Upper lobe of left lung (tissue), 6 donors: ENCODE data around the gene ZNF76. TPM values are rescaled to one million over a fixed set of nuclear protein-coding genes. Genes with fewer than 3 reads are reported as not detected.

Source experiments
- ATAC-seq, 2 donors: fragments of 200-7000 bp; cut with Tn5 transposase; one replicate each; pipeline ENCODE4 v1.9.1; 2022; ENCODE audit warnings: mild to moderate bottlenecking in 2 of 2, moderate library complexity in 2 of 2; ENCODE audit not compliant: low FRiP score in 2 of 2
- DNase-seq, 2 donors: peaks; one replicate each; pipeline ENCODE4 v3.0.0-alpha.2; 2019 to 2020
- H3K27ac ChIP-seq, 4 donors: fragments of 200-600 bp; sonication (generic); one replicate each; pipeline ENCODE4 v1.5.1; 2016 to 2019
- H3K27me3 ChIP-seq, 4 donors: fragments of 200-600 bp; sonication (generic); one replicate each; pipeline ENCODE4 v1.5.1; 2017 to 2019
- H3K36me3 ChIP-seq, 4 donors: fragments of 200-600 bp; sonication (generic); one replicate each; pipeline ENCODE4 v1.5.1; 2016 to 2019
- H3K4me1 ChIP-seq, 4 donors: fragments of 200-600 bp; sonication (generic); one replicate each; pipeline ENCODE4 v1.5.1; 2018 to 2019
- H3K4me3 ChIP-seq, 4 donors: fragments of 200-600 bp; sonication (generic); one replicate each; pipeline ENCODE4 v1.5.1; 2017 to 2019; ENCODE audit warnings: mild to moderate bottlenecking in 2 of 4, moderate library complexity in 1 of 4
- H3K9me3 ChIP-seq, 4 donors: fragments of 200-600 bp; sonication (generic); one replicate each; pipeline ENCODE4 v1.5.1; 2018 to 2019
- EP300 ChIP-seq, 4 donors: sonication (generic); formaldehyde crosslinking; IDR thresholded peaks; one replicate each; pipeline ENCODE4 v1.5.1; 2017; ENCODE audit warnings: antibody characterized with exemption in 4 of 4, control low read depth in 2 of 4
- POLR2A ChIP-seq, 4 donors: fragments of 450-650 bp; IDR thresholded peaks; one replicate each; pipeline ENCODE4 v1.5.1; 2016 to 2017; ENCODE audit warnings: antibody characterized with exemption in 4 of 4, mild to moderate bottlenecking in 2 of 4
- POLR2AphosphoS5 ChIP-seq, 2 donors: sonication (generic); formaldehyde crosslinking; IDR thresholded peaks; one replicate each; pipeline ENCODE4 v1.5.1; 2017; ENCODE audit warnings: antibody characterized with exemption in 2 of 2
- WGBS, 2 donors: methylation state at CpG; one replicate each; pipeline ENCODE4 v1.1.5; 2017 to 2018; 5-methylcytosine and 5-hydroxymethylcytosine counted together
- total RNA-seq, 6 donors: library from RNA; depleted of rRNA in 4 of 6; stranded (reverse); fragments of >200 nt in 4 of 6; gene quantifications; one replicate each; pipeline versions ENCODE4 v1.1.0 to v1.2.1, GENCODE V29; 2016 to 2021
- TF ChIP-seq, protein P1 (sequence below), 6 experiments: fragments of 450-650 bp in 4 of 6; fragments of 200-600 bp in 2 of 6; sonication (generic) in 2 of 6; IDR thresholded peaks; one replicate each; pipeline ENCODE4 v1.5.1; 2016 to 2019; ENCODE audit warnings: antibody characterized with exemption in 6 of 6
- donor health status: DM: no; HTN: no; CAD: no; lungs with moderate emphysema.
- donor health status: DM: no; HTN: yes; CAD: no; lungs with severe emphysema.

The ZNF76 gene
- total RNA-seq, 6 donors from 2014 or later = 26.8 to 242 (median 38.1) TPM

DNA sequence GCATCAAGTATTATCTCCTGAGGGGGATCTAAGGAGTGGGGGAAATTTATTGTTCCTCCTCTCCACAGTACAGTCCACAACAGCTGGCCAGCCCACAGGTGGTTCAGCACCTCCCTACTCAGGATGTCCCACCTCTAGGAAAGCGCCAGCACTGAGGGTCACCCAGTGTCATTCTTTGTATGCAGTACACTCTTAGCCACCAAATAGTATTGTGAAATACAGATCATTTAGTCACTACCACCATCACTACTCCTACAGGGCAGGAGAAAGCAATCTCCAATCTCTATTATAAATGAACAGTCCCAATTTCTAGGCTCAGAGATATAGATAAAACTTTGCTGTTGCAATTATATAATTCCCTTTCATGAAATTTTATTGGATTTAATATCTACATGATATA, 6.3 kb upstream of the ZNF76 start:
- ATAC-seq (no peak), DNase-seq (no peak)
- Histone ChIP-seq H3K27me3 (no peaks in the 10 kb centered on the region), H3K4me3 (no peak overlapping the region), H3K27ac (no peak overlapping the region), H3K36me3 (no peaks in the 10 kb centered on the region), H3K9me3 (no peaks in the 10 kb centered on the region), H3K4me1 (peaks cover 3 to 9% (median 6%) of the 10 kb centered on the region in 4 donors)
- WGBS, 2 donors = 95 to 100% methylated on average over 1 of the region's 1 CpG
- TF ChIP-seq POLR2AphosphoS5 (IDR thresholded peaks at IDR 0.05) = no peak
- TF ChIP-seq, protein P1, sequence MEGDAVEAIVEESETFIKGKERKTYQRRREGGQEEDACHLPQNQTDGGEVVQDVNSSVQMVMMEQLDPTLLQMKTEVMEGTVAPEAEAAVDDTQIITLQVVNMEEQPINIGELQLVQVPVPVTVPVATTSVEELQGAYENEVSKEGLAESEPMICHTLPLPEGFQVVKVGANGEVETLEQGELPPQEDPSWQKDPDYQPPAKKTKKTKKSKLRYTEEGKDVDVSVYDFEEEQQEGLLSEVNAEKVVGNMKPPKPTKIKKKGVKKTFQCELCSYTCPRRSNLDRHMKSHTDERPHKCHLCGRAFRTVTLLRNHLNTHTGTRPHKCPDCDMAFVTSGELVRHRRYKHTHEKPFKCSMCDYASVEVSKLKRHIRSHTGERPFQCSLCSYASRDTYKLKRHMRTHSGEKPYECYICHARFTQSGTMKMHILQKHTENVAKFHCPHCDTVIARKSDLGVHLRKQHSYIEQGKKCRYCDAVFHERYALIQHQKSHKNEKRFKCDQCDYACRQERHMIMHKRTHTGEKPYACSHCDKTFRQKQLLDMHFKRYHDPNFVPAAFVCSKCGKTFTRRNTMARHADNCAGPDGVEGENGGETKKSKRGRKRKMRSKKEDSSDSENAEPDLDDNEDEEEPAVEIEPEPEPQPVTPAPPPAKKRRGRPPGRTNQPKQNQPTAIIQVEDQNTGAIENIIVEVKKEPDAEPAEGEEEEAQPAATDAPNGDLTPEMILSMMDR (IDR thresholded peaks at IDR 0.05) = no peak
- TF ChIP-seq POLR2A (IDR thresholded peaks at IDR 0.05) = no peak
- no peak for TF ChIP-seq EP300 (IDR thresholded peaks at IDR 0.05)

GRCh38 chr6:35258336-35258735, 1.2 kb upstream of the ZNF76 start:
- Histone ChIP-seq H3K4me3 (peak overlapping the region in 3 of 4 donors; percentile 71 to 93 (median 86)), H3K27ac (peak overlapping the region in 3 of 4 donors; percentile 94 to 98 (median 97)), H3K4me1 (peaks cover 10 to 28% (median 21%) of the 10 kb centered on the region in 4 donors), H3K9me3 (no peaks in the 10 kb centered on the region), H3K36me3 (no peaks in the 10 kb centered on the region), H3K27me3 (no peaks in the 10 kb centered on the region)
- 56 to 59% methylated on average over 7 of the region's 7 CpGs for WGBS, 2 donors
- TF ChIP-seq, protein P1 (IDR thresholded peaks at IDR 0.05) = no peak
- no peak for TF ChIP-seq POLR2AphosphoS5 (IDR thresholded peaks at IDR 0.05)
- TF ChIP-seq POLR2A (IDR thresholded peaks at IDR 0.05) = no peak
- DNase-seq = no peak
- no peak for ATAC-seq

DNA sequence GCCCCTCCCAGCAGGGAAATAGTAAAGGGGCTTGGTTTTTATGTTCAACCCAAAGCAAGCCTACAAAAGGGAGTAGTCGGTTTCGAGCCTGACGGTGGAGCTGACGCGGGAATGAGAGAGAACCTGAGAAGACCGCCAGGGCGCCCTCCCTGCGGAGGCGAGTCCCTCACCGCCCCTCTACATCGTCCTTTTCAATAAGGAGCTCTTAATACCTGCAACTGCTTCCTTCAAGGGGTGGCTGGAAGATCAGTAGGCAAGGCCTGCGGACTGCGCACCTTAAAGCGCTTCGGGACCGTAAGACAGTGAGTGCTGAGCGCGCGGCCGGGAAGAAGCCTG, 709 bp upstream of the ZNF76 start:
- Histone ChIP-seq H3K4me1 (peaks cover 10 to 33% (median 23%) of the 10 kb centered on the region in 4 donors), H3K27ac (peak overlapping the region; percentile 94 to 98 (median 96)), H3K4me3 (peak overlapping the region; percentile 55 to 93 (median 78)), H3K27me3 (no peaks in the 10 kb centered on the region), H3K9me3 (no peaks in the 10 kb centered on the region), H3K36me3 (no peaks in the 10 kb centered on the region)
- ATAC-seq (peak in 1 of 2 donors; percentile 23), DNase-seq (no peak)
- 0 to 1% methylated on average over 20 of the region's 20 CpGs for WGBS, 2 donors
- TF ChIP-seq, protein P1 (IDR thresholded peaks at IDR 0.05) = no peak
- no peak for TF ChIP-seq POLR2AphosphoS5 (IDR thresholded peaks at IDR 0.05)
- no peak for TF ChIP-seq POLR2A (IDR thresholded peaks at IDR 0.05)
- no peak for TF ChIP-seq EP300 (IDR thresholded peaks at IDR 0.05)

DNA sequence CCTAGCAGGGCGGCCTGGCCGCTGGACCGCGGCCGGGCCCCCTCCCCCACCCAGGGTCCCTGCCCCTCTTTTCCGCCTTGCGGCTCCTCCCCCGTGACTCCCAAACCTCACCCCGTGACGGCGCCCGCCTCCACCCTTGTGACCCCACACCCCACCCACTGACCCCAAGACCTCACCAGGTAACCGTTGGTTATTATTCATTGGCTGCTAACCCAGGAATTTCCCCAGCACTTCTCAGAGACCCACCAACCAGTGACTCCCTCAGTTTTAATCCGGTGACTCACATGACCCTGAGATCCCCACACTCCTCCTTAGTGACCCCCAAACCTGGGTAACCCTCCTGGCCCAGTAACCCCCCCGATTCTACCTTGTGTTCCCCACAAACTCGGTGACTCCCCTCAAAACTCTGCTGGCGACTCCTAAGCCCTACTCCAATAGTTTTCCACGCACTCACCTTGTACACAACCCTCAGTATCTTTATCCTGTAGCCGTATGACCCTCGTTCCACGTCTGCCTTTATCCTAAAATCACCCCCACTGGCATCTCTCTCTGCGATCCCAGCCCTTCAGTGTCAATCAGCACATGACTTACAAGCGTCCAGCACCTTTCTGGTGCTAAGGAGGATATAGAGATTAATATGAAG, 534 bp downstream of the ZNF76 start:
- TF ChIP-seq POLR2AphosphoS5 (IDR thresholded peaks at IDR 0.05) (no peak), EP300 (IDR thresholded peaks at IDR 0.05) (no peak), POLR2A (IDR thresholded peaks at IDR 0.05) (no peak)
- TF ChIP-seq, protein P1 (IDR thresholded peaks at IDR 0.05) = no peak
- WGBS, 2 donors = 8 to 11% methylated on average over 9 to 15 of the region's 23 CpGs

More for the DNA sequence above, 534 bp downstream of the ZNF76 start:
- Histone ChIP-seq H3K36me3 (no peaks in the 10 kb centered on the region), H3K27ac (peak overlapping the region; percentile 94 to 98 (median 96)), H3K4me3 (peak overlapping the region; percentile 71 to 93 (median 87)), H3K27me3 (no peaks in the 10 kb centered on the region), H3K4me1 (peaks cover 13 to 34% (median 26%) of the 10 kb centered on the region in 4 donors), H3K9me3 (no peaks in the 10 kb centered on the region)
- ATAC-seq (peak; percentile 81 to 85), DNase-seq (peak; percentile 88 to 94)
